ENCODE results near the gene EHD1.

EHD1 gene

DNA sequence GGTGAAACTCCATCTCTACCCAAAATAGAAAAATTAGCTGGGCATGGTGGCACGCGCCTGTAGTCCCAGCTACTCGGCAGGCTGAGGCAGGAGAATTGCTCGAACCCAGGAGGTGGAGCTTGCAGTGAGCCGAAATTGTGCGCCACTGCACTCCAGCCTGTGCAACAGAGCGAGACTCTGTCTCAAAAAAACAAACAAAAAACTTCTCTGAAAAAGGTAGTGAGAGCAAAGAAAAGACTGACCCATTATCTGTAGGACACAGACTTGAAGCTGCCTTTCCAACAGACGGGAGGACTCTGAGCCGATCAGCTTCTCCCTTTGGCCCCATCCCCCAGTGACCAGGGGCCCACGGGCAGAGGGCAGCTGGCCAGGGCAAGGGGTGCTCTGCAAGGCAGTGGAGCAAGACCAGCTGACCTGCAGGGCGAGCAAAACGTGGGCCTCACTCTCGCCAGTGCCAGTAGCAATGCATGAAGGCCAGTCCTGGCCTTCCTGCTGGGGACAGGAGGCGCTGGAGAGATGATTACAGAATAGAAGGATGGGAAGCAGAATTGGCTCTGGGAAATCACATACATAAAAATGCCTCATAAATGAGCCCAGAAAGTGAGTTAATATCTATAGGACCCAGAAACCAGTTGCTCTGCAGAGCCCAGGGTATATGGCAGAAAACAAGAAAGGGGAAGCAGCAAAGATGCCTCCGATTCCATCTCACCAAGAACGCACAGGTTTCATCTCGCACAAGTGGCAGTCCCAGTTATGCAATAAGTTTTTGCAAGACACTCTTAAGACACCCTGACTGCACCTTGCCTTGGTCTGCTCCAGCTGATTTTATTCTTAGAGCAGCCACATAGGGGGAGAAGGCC is 2.8 kb downstream of the EHD1 start:
- DNase-seq (ENCODE audit: low read depth in 3 of 3, low spot score in 1 of 3), result no peak

DNA sequence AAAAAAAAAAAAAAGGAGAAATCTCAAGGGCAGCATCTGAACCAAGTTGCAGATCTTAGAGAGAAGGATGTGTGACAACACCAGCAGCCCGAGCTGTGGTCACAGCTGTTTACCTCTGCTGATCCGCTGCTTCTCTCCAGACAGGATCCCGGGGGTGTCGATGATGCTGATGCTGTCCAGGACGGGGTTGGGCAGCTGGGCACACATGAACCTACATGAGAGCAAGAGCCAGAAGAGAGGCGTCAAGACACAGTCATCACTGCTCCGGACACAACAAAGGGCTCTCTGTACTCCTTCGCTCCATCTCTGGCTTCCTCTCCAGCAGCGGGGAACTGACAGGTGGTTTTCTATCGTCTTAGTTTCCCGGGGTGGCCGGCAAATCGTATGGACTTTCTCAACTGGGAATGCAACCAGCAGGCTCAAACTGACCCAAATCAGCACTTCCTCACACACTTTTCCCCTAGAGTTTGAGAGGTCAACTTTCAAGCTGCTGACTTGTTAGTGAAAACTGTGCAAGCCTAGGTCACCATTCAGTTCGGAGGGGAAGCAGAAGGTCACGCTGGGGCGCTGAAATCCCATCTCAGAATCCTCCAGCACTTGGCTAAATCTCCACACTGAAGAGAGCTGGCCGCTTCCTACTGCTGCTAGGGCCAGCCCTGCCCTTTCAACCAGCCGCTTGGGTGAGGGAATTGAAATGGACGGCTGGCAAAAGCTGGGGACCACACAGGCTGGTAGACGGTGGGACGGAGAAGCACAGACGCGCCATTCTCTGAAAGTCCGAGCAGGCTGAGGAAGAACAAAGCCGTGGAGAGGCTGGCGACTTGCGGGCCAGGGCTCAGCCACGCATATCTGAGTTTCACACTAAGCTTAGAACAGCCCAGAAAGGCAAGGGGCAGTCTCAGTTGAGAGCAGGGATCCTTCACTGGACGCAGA is 3.8 kb downstream of the EHD1 start:
- no peak for DNase-seq (ENCODE audit: low read depth in 3 of 3, low spot score in 1 of 3)

DNA sequence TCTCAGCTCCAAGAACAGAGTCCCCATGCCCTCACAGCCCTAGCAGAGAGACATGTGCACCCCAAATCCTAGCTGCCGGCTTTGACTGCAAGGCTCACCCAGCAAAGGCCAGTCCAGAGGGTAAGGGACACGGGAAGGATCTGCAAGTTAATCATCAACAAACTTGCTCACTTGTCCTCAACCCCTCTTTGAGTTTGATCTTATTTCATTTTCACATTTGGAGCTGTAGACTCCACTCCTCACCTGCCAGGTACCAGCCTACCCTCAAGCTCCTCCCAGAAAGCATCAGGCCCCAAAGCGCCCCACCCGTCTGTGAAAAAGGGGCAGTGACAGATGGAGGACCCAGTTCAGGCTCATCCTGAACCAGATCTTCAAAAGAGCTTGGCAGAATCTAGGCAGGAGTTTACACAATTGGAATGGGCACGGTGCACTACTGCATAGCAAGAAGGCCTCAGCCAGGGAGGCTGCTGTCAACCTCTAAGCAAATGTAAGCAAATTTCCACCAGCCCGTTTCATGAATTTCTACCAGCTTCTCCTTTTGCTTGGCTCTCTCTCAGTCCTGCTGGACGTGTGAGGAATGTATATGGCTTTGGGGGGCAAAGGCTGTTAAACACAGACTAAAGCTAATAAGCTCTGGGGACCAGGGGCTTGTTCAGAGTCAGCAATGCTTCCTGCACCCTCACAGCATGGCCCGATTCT is 5.5 kb downstream of the EHD1 start:
- no peak for DNase-seq (ENCODE audit: low read depth in 3 of 3, low spot score in 1 of 3)

DNA sequence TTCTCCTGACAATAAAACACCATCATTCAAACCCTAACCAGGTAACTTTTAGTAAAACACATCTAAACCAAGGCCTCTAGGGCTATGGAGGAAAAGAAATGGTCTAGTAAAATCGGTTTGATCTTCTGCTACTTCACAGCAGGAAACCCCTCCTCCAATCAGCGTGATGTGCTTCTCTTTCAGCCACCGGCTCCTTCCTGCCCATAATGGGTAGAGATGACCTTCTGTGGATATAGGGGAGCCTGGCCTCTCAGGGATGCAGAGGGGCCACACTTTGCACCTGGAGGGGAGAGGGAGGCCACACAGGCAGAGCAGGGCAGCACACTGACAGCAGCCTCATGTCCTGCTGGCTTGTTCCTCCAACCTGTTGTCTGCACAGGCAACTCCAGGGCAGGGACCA is 6.9 kb downstream of the EHD1 start:
- DNase-seq (ENCODE audit: low read depth in 3 of 3, low spot score in 1 of 3), result no peak

DNA sequence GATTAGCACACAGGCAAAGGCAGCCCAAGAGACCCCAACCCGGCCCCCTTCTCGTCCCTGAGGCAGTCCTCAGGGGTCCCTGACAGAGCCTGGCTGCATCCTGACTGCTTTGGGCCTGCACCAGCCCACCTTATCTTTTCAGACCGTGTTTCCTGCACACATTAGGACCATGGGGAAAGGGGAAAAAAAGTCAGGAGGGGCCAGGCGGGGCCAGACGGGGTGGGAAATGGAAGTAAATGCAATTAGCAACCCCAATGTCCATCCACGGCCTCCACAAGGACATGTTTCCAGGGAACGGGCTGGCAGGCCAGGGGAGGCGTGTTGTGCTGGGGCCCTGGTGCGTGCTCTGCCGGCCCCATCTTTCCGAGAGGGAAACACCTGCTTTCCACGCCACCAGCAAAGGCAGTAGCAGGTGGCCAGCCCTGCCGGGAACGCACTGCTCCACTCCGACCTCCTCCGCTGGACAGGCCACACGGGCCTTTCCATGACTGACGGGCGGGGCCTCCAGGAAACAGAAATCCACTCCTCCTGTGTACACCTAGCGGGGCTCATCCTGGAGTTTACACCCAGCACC is 7.4 kb downstream of the EHD1 start:
- no peak for DNase-seq (ENCODE audit: low read depth in 3 of 3, low spot score in 1 of 3)

DNA sequence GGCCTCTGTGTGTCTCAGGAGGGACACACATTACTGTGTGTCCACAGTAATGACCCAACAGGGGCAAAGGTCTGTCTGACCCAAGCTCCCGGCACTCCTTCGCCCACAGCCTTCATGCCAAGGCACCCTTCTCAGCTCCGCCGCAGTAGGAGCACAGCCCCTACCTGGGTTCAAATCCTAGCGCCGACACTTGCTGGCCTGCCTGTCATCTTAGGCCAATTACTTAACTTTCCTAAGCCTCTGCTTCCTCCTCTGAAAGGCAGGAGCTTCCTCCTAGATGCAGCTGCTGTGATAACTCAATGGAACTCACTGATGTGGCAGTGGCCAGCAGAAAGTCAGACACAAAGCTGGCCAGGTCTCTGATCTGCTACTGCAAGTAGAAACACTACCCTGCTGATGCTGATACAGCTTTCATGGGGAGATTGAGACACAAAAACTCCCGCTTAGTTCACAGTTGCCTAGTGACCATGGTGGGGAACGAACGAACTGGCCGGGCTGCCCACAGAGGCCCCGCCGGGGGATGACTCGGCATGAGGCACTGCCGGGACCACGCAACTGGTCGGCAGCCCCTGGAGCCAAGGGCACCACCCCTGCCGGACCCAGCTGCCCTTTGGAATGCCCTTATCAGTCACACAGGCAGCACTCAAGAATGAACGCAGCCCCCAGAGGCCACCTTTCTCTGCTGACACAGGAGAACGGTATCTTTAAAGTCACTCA is 8.1 kb downstream of the EHD1 start:
- no peak for DNase-seq (ENCODE audit: low read depth in 3 of 3, low spot score in 1 of 3)

DNA sequence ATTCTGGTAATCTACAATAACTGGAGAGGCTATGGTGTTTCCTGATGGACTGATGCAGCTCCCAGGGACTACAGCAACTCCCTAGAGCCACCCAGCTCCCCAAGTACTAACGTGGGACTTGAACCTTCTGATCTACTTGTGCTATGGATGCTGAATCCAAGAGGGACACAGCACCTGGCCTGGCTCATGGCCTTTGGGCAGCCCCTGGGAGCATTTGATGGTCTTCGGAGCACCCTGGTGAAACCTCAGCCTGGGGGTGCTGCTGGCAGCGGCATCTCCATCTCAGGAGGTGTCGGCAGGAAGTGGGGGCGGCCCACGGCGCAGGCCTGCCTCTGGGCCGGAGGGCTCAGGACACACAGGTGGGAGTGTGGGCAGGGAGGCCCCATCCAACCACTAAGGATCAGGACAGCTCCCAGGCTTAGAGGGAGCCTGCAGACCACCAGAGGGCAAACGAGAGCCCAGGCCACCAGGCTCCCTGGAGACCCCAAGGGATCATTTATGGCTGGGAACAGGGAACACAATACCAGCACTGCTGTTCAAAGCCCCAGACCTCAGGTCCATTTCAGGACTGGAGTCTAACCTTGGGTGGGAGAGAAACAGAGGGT is 8.7 kb downstream of the EHD1 start:
- no peak for DNase-seq (ENCODE audit: low read depth in 3 of 3, low spot score in 1 of 3)

DNA sequence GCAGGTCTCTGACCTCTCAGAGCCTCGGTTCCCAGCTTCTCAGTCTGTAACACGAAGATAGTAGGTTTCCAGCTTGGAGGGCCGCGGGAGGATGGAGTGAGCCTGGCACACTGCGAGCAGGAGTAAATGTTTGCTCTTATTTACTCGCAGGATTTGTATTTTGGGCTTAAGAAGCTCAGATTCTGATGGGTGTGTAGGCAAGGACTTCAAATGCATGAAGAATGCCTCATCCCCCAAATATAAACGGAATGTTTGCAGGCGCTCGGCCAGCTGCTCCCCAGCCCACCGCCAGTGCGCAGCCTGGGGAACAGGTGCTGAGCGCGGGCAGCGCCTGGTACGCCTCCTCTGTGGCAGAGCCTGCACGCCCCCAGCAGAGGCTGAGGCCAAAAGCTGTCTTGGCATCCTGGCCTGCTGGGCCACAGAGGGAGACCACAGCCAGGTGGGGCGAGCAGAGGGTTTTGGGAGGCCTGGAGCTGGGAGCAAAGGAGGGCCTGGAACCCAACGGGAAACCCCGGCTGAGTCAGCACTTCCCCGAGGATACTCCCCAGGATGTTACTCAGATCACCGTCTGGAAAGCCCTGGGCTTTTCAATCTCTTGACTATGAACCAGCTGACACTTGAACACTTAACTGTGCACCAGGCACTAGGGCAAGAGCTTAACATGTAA is 9.4 kb downstream of the EHD1 start:
- DNase-seq (ENCODE audit: low read depth in 3 of 3, low spot score in 1 of 3), result no peak

DNA sequence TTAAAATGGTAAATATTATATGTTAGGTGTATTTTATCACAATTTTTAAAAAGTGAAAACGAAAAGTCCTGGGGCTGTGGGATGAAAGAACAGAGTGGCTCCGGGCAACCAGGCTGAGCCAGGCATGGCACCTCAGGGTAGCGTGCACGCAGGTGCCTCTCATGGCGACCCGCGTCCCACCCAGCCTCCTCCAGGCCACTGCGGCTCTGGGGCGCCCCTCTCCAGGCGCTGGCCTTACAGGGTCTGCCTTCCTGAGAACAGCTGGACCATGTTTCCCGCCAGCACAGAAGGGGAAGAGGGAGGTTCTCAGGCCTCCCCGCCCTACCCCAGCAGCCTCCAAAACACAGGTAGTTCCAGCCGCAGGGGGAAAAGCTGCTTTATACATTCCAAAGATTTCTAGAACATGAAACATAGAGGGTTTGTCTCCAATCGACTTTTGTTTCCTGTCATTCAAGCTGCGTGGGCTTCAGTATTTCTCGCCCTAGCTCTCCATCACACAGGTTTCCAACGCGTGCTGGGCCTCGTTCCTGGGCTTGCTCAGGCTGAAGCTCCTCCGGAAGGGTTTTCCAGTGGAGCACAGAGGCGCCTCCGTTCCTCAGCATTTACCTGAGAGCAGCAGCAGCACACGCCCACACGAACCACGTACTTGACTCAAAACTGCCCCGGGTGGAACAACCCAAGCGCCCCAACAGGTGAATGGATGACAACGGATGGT is 10.5 kb downstream of the EHD1 start:
- no peak for DNase-seq (ENCODE audit: low read depth in 3 of 3, low spot score in 1 of 3)

DNA sequence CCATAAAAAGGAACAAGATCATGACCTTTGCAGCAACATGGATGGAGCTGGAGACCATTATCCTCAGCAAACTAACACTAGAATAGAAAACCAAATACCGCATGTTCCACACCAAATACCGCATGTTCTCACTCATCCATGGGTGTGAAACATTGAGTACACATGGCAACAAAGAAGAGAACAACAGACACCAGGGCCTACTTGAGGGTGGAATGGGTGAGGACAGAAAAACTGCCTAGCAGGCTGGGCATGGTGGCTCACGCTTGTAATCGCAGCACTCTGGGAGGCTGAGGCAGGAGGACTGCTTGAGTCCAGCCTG is 12.3 kb downstream of the EHD1 start:
- no peak for DNase-seq (ENCODE audit: low read depth in 3 of 3, low spot score in 1 of 3)

DNA sequence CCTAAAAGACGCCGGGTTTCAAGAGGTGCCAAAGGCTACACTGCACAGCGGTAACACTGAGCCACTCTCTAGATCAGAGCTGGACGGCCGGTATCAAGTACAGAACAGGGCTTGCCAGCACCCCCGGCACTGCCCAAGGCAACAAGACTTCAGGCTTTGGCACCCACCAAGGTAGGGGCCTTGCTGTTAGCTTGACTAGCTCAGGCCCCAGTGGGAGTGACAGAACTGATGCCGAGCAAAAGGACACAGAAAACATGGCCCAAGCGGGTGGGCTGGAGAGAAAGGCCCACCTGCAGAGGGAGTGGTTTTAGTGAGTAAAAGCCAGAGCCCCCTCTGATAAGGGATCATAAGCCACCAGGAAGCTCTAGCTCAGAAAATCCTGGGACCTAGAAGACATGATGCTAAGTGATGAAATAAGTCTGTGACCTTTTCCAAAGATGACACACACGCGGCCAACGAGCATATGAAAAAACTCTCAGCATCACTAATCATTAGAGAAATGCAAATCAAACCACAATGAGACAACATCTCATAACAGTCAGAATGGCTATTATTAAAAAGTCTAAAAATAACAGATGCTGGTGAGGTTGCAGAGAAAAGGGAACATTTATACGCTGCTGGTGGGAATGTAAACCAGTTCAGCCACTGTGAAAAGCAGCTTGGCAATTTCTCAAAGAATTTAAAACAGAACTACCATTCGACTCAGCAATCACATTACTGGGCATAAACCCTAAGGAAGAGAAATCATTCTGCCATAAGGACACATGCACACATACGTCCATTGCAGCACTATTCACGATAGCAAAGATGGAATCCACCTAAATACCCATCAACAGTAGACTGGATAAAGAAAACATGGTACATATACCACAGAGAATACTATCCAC is 12.9 kb downstream of the EHD1 start:
- DNase-seq (ENCODE audit: low read depth in 3 of 3, low spot score in 1 of 3), result no peak

DNA sequence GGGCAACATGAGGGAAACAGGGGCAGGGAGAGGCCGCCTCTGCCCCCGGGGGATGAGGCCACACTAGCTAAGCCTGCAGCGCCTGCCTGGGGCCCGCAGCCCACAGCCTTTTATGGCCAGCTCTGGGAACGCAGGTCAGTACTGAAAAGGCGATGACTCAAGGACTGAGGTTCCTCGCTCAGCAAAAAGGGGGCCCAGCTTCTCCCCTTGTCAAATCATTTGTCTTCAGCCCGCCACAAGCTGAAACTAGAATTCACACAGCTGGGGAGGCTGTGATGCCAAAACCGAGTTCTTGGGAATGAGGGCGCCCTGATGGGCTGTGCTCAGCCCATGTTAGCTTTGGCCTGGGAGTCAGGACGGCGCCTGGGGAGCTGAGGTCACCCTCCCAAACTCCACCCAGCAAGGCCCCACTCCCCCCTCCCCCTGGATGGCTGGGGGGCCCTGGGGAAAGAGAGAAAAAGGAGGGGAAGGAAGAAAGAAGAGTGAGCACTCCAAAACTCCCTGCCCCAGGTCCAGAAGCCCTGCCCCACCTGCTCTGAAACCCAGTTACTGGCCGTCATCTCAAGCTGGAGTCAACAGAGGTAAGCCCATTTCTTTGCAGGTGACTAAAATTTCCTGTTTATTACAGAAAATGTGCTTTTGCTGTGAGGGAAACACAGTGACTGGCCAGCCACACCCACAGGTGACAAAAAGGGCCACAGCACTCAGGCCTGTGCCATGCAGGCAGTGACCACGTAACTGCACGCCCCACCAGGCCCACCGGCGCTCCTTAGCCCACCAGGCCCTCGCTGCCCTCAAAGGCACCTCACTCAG is 13.7 kb downstream of the EHD1 start:
- DNase-seq (ENCODE audit: low read depth in 3 of 3, low spot score in 1 of 3), result no peak

DNA sequence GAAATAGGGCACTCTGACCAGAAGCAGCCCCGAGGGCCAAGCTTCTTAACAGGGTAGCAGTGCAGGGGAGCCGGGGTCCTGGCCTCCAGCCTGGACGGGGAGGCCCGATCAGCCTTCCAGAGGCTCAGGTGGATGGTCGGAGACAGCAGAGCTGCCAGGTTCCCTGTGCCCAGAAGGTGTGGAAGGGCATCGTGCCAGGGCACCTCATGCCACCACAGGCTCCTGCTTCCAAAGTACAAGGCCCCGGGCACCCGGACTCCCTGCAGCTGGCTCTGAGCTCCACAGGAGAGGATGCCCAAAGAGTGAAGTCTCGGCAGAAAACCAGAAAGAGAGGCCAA is 14.3 kb downstream of the EHD1 start:
- no peak for DNase-seq (ENCODE audit: low read depth in 3 of 3, low spot score in 1 of 3)

DNA sequence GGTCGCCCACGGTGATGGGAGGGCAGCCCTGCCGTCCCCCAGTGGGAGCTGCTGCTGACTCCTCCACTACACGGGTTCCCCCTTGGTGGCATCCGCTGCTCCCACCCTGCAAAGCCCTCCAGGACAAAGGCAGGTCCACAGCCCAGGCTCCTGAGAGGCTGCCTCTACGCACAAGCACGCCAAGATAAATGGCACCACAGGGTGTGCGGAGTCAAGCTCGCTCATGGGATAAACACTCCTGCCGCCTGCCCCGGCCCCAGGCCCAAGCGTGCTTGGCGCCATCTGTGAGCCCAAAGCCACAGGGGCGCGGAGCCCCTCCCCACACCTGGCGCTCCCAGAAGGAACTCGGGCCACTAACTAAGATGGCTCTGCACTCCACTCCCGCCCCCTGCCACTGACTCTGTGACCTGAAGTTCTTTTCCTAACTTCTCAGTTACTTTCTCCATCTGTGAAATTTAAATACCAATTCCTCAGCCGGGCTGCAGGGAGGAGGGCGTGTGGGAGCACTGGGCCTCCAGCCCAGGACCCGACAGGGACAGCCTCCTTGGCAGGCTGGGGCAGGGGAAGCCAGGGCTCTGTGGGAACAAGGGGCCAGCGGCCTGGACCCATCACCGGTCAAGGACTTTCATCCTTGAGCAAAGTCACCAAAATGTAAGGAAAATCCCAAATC is 14.9 kb downstream of the EHD1 start:
- DNase-seq (ENCODE audit: low read depth in 3 of 3, low spot score in 1 of 3), result no peak

DNA sequence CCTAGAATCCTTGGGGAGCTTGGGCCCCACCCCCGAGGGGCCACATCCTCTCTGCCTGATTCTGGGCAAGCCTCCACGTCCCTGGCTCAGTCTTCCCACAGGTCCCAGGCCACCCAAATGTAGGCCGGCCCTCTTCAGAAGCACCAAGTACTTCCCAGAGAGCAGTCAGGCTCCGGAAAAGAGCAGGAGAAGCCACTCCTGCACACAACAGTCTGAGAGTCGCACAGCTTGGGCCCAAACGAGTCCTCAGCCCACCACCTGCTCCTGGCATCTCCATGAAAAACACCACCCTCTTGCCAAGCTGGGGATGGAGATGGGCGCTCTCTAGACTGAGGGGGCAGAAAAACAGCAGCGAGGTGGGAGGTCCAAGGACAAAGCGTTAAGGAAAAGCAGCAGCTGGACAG is 15.4 kb downstream of the EHD1 start:
- no peak for DNase-seq (ENCODE audit: low read depth in 3 of 3, low spot score in 1 of 3)

DNA sequence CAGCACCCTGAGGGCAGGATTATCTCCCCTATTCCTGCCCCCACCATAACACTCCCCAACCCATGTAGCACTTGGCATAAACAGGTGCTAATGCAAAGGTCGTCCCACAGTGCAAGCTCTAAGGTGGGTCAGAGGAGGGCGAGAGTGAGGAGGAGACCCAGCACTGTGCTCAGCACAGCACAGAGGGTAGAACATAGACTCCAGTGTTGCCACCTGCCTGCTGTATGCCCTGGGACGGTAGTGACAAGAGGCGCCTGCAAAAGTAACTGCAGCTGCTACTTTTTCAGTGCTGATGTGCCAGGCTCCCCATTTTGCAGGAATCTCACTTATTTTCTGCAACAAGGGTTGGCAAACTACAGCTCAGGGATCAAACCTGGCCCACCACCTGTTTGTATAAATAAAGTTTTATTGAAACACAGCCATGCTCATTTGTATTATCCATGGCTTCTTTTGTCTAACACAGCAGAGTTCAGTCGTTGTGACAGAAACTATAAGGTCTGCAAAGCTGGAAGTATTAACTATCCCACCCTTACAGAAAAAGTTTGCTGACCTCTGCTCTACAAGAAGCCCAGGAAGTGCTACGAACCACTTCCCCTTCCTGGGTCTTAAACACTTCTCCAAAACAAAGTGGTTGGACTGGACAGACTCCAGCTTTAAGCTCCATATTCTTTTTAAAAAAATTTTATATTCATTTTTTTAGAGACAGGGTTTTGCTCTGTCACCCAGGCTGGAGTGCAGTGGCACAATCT is 17.0 kb downstream of the EHD1 start:
- DNase-seq (ENCODE audit: low read depth in 3 of 3, low spot score in 1 of 3), result no peak

Measured in stimulated activated CD4-positive, alpha-beta T cell treated with anti-CD3 and anti-CD28 coated beads, TNF-alpha, amount 100 ng/mL, for 1 hour (primary cell).